ENCODE measurements around the gene SLC38A3. TPM values are rescaled to one million over a fixed set of nuclear protein-coding genes. Genes with fewer than 3 reads are reported as not detected.
A peak's percentile ranks its signal among the peaks of the same experiment; 100 is the strongest.

The SLC38A3 gene
- polyA plus RNA-seq, 1 experiment: 0.22 TPM

- peaks cover 8% of the 10 kb centered on the region for H3K36me3 ChIP-seq (ENCODE audit: control insufficient read depth, insufficient read depth, low read length)
- ChIA-PET CTCF (interaction anchor here (1.0 to 3.8 kb wide), 5 partner anchors 10 to 110 kb away, joined by 3 to 41 read pairs (median 8); no protein-coding TSS in a partner anchor), POLR2A (no interaction called here)
- no peak for TF ChIP-seq CTCF (IDR thresholded peaks at IDR 0.05; ENCODE audit: insufficient read depth, low read depth, low read length)
- H3K27me3 ChIP-seq (ENCODE audit: control insufficient read depth, insufficient read depth, low read length): no peaks in the 10 kb centered on the region
- DNase-seq (ENCODE audit: low read depth): no peak
- peak overlapping the region; percentile 76 for H3K4me3 ChIP-seq (ENCODE audit: low read depth, low read length)
Observed at GRCh38 chr3:50237133-50237651, 32.1 kb downstream of the SLC38A3 start.

- no peak for TF ChIP-seq CTCF (IDR thresholded peaks at IDR 0.05; ENCODE audit: insufficient read depth, low read depth, low read length)
- H3K4me3 ChIP-seq (ENCODE audit: low read depth, low read length): peak overlapping the region; percentile 76
- peak; percentile 35 for DNase-seq (ENCODE audit: low read depth)
- ChIA-PET CTCF (interaction anchor here (0.6 to 3.8 kb wide), 8 partner anchors 9 to 110 kb away, joined by 3 to 41 read pairs (median 4); no protein-coding TSS in a partner anchor), POLR2A (interaction anchor here (1.0 kb wide), 1 partner anchor 9 kb away, joined by 4 read pairs; no protein-coding TSS in a partner anchor)
- peaks cover 10% of the 10 kb centered on the region for H3K36me3 ChIP-seq (ENCODE audit: control insufficient read depth, insufficient read depth, low read length)
- no peaks in the 10 kb centered on the region for H3K27me3 ChIP-seq (ENCODE audit: control insufficient read depth, insufficient read depth, low read length)
Observed at GRCh38 chr3:50237754-50238548, 32.9 kb downstream of the SLC38A3 start.

GRCh38 chr3:50238549-50239026 lies 33.5 kb downstream of the SLC38A3 start:
- POLR2A ChIA-PET: interaction anchor here (1.0 kb wide), 1 partner anchor 8 kb away, joined by 4 read pairs; no protein-coding TSS in a partner anchor
- no peaks in the 10 kb centered on the region for H3K27me3 ChIP-seq (ENCODE audit: control insufficient read depth, insufficient read depth, low read length)
- peak overlapping the region; percentile 76 for H3K4me3 ChIP-seq (ENCODE audit: low read depth, low read length)
- CTCF ChIA-PET: interaction anchor here (0.6 to 3.8 kb wide), 7 partner anchors 8 to 85 kb away, joined by 3 to 41 read pairs (median 3); no protein-coding TSS in a partner anchor
- H3K36me3 ChIP-seq (ENCODE audit: control insufficient read depth, insufficient read depth, low read length): peaks cover 10% of the 10 kb centered on the region
- TF ChIP-seq CTCF (IDR thresholded peaks at IDR 0.05; ENCODE audit: insufficient read depth, low read depth, low read length): no peak
- no peak for DNase-seq (ENCODE audit: low read depth)

GRCh38 chr3:50239649-50240048 lies 34.6 kb downstream of the SLC38A3 start:
- POLR2A ChIA-PET: interaction anchor here (0.7 kb wide), 1 partner anchor 57 kb away, joined by 4 read pairs; no protein-coding TSS in a partner anchor
- TF ChIP-seq CTCF (IDR thresholded peaks at IDR 0.05; ENCODE audit: insufficient read depth, low read depth, low read length): no peak
- no peak overlapping the region for H3K4me3 ChIP-seq (ENCODE audit: low read depth, low read length)
- H3K36me3 ChIP-seq (ENCODE audit: control insufficient read depth, insufficient read depth, low read length): peaks cover 13% of the 10 kb centered on the region
- CTCF ChIA-PET: interaction anchor here (0.5 to 2.0 kb wide), 5 partner anchors 11 to 1793 kb away, joined by 3 to 6 read pairs (median 3); partner anchors contain the start of gene SEMA3B
- no peak for DNase-seq (ENCODE audit: low read depth)
- no peaks in the 10 kb centered on the region for H3K27me3 ChIP-seq (ENCODE audit: control insufficient read depth, insufficient read depth, low read length)

GRCh38 chr3:50241163-50241562 lies 36.1 kb downstream of the SLC38A3 start:
- Histone ChIP-seq H3K4me3 (ENCODE audit: low read depth, low read length) (no peak overlapping the region), H3K36me3 (ENCODE audit: control insufficient read depth, insufficient read depth, low read length) (peaks cover 13% of the 10 kb centered on the region), H3K27me3 (ENCODE audit: control insufficient read depth, insufficient read depth, low read length) (no peaks in the 10 kb centered on the region)
- no peak for TF ChIP-seq CTCF (IDR thresholded peaks at IDR 0.05; ENCODE audit: insufficient read depth, low read depth, low read length)
- ChIA-PET CTCF (interaction anchor here (1.0 to 2.3 kb wide), 5 partner anchors 14 to 46 kb away, joined by 4 to 6 read pairs (median 5); no protein-coding TSS in a partner anchor), POLR2A (interaction anchor here (0.7 kb wide), 2 partner anchors 26 to 360 kb away, joined by 3 to 6 read pairs; no protein-coding TSS in a partner anchor)
- DNase-seq (ENCODE audit: low read depth): no peak

All from BJ (cell line).